NB4 (cell line): ENCODE results near the gene ITGAE.

Source experiments
- POLR2A ChIP-seq: IDR thresholded peaks from 2 replicates; pipeline ENCODE4 v1.6.1; 2011; ENCODE audit warnings: mild to moderate bottlenecking; ENCODE audit not compliant: insufficient read length; ENCODE audit errors: extremely low read depth
- TF ChIP-seq, protein P1 (sequence below): IDR thresholded peaks from one replicate; pipeline ENCODE4 v1.5.1; 2012; ENCODE audit warnings: low read depth, low read length

DNA sequence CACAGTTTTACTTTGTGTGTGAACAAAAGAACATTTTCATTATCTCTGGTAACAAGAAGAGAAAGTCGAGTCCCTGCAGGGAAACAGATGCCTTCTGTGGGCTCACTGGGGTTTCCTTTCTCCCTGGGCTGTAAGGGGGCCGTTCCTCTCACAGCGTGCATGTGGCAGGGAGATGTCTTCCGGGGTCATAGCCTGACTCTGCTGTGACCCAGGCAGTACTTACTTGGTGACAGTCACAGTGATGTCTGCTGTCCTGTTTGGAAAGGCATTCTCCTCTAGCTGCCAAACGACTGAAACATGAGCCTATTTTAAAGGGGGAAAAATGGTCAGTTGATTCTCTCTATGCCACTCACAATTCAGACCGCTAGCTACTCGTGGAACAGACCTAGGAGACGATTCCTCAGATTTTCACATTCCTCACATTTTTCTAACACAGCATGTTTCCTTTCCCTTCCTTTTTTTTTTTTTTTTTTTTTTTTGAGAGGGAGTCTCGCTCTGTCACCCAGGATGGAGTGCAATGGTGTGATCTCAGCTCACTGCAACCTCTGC lies 70.0 kb downstream of the ITGAE start:
- TF ChIP-seq, protein P1, sequence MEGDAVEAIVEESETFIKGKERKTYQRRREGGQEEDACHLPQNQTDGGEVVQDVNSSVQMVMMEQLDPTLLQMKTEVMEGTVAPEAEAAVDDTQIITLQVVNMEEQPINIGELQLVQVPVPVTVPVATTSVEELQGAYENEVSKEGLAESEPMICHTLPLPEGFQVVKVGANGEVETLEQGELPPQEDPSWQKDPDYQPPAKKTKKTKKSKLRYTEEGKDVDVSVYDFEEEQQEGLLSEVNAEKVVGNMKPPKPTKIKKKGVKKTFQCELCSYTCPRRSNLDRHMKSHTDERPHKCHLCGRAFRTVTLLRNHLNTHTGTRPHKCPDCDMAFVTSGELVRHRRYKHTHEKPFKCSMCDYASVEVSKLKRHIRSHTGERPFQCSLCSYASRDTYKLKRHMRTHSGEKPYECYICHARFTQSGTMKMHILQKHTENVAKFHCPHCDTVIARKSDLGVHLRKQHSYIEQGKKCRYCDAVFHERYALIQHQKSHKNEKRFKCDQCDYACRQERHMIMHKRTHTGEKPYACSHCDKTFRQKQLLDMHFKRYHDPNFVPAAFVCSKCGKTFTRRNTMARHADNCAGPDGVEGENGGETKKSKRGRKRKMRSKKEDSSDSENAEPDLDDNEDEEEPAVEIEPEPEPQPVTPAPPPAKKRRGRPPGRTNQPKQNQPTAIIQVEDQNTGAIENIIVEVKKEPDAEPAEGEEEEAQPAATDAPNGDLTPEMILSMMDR = no peak
- TF ChIP-seq POLR2A = no peak
